NCI-H2227 treated with DMSO at 0.1 percent for 48 hours (cell line): ENCODE results near the gene NUDT9.
"Not testable (repeated sequence)": the region's sequence is repeated elsewhere in the genome, so short reads cannot be mapped to it uniquely, and the experiment has no call there.

Experiments
- DNase-seq: peaks from one replicate; lab custom pipeline; 2025; lab: John Stamatoyannopoulos, UW

NUDT9 gene

GRCh38 chr4:87462102-87462501, 39.7 kb downstream of the NUDT9 start:
- DNase-seq: no peak

- no peak for DNase-seq
Observed at GRCh38 chr4:87465739-87466366, 43.5 kb downstream of the NUDT9 start.

GRCh38 chr4:87469390-87469789, 47.0 kb downstream of the NUDT9 start:
- DNase-seq: no peak

GRCh38 chr4:87476934-87477333, 54.6 kb downstream of the NUDT9 start:
- DNase-seq: no peak

- DNase-seq: no peak
Observed at GRCh38 chr4:87478732-87479250, 56.4 kb downstream of the NUDT9 start.

- DNase-seq: no peak
Observed at GRCh38 chr4:87481377-87481776, 59.0 kb downstream of the NUDT9 start.

- not testable (repeated sequence) for DNase-seq
Observed at GRCh38 chr4:87483247-87483646, 60.9 kb downstream of the NUDT9 start.

- DNase-seq: not testable (repeated sequence)
Observed at GRCh38 chr4:87488666-87489065, 66.3 kb downstream of the NUDT9 start.

GRCh38 chr4:87489678-87490077, 67.3 kb downstream of the NUDT9 start:
- no peak for DNase-seq

- no peak for DNase-seq
Observed at GRCh38 chr4:87490664-87491369, 68.4 kb downstream of the NUDT9 start.

- DNase-seq: no peak
Observed at GRCh38 chr4:87491436-87491835, 69.1 kb downstream of the NUDT9 start.

- DNase-seq: not testable (repeated sequence)
Observed at GRCh38 chr4:87491851-87492250, 69.5 kb downstream of the NUDT9 start.

GRCh38 chr4:87493115-87493514, 70.7 kb downstream of the NUDT9 start:
- no peak for DNase-seq

GRCh38 chr4:87497159-87497558, 74.8 kb downstream of the NUDT9 start:
- DNase-seq: no peak

GRCh38 chr4:87497578-87497977, 75.2 kb downstream of the NUDT9 start:
- no peak for DNase-seq

- no peak for DNase-seq
Observed at GRCh38 chr4:87498446-87498900, 76.1 kb downstream of the NUDT9 start.

GRCh38 chr4:87499403-87500091, 77.2 kb downstream of the NUDT9 start:
- DNase-seq: no peak

GRCh38 chr4:87500092-87500462, 77.7 kb downstream of the NUDT9 start:
- DNase-seq: no peak

- DNase-seq: no peak
Observed at GRCh38 chr4:87502580-87503238, 80.3 kb downstream of the NUDT9 start.

- no peak for DNase-seq
Observed at GRCh38 chr4:87505862-87506261, 83.5 kb downstream of the NUDT9 start.

- no peak for DNase-seq
Observed at GRCh38 chr4:87506974-87507701, 84.8 kb downstream of the NUDT9 start.
